ENCODE data around the gene EXOC7.

EXOC7 gene

DNA sequence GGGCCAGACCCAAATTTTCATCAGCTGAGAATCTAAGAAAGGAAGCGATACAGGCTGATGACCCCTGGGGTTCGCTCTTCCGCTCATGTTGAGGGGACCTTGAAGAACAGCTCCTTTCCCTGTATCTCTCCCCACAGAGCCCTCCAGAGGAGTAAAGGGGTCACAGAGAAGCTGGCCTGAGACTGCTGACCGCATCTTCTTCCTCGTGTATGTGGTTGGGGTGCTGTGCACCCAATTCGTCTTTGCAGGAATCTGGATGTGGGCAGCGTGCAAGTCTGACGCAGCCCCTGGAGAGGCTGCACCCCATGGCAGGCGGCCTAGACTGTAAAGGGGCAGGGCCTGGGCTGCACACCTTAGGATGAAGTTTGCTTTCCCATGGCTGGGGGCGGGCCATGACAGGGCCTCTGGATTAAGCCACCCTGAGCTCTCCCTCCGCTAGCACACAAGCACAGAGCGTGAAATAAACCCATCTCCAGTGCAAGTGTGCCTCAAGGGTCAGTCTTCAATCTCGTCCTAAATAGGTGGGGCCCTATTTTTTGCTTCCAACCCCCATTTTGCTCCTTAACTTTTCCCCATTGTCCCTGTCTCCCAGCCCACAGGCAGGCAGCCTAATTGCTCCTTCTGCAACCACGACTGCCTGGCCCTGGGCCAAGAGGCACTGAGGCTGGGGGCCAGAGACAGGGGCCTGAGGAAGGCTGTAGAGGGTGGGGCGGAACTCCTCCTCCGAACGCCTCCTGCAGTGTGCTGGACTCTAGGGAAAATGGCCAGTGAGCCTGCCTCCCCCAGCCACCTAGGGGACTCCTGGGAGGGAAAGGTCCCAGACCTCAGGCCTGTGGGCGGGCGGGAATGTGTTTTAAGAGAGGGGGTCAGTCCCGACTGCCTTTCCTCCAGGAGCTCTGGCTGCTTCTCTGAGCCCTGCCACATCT, 21.0 kb downstream of the EXOC7 start:
- H3K4me2 ChIP-seq (ENCODE audit: insufficient read depth, low read length): no peak overlapping the region
- TF ChIP-seq EZH2 (IDR thresholded peaks at IDR 0.05; ENCODE audit: borderline replicate concordance, low read depth, low read length, severe bottlenecking): no peak
- TF ChIP-seq, protein P1, sequence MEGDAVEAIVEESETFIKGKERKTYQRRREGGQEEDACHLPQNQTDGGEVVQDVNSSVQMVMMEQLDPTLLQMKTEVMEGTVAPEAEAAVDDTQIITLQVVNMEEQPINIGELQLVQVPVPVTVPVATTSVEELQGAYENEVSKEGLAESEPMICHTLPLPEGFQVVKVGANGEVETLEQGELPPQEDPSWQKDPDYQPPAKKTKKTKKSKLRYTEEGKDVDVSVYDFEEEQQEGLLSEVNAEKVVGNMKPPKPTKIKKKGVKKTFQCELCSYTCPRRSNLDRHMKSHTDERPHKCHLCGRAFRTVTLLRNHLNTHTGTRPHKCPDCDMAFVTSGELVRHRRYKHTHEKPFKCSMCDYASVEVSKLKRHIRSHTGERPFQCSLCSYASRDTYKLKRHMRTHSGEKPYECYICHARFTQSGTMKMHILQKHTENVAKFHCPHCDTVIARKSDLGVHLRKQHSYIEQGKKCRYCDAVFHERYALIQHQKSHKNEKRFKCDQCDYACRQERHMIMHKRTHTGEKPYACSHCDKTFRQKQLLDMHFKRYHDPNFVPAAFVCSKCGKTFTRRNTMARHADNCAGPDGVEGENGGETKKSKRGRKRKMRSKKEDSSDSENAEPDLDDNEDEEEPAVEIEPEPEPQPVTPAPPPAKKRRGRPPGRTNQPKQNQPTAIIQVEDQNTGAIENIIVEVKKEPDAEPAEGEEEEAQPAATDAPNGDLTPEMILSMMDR (IDR thresholded peaks at IDR 0.05; ENCODE audit: borderline replicate concordance, extremely low read depth, low read length, poor library complexity, severe bottlenecking): no peak
- DNase-seq (no peak), ATAC-seq (ENCODE audit: insufficient read depth, low read depth) (no peak)
- H3K79me2 ChIP-seq (ENCODE audit: insufficient read depth, low read length): no peaks in the 10 kb centered on the region
- H3K27ac ChIP-seq (ENCODE audit: low read length): no peak overlapping the region
- H3K4me1 ChIP-seq (ENCODE audit: insufficient read depth, low read length): peaks cover 10% of the 10 kb centered on the region
- no peaks in the 10 kb centered on the region for H3K27me3 ChIP-seq (ENCODE audit: insufficient read depth, low read length, poor library complexity)
- H3K36me3 ChIP-seq (ENCODE audit: insufficient read depth, low read length): peaks cover 50% of the 10 kb centered on the region
- no peaks in the 10 kb centered on the region for H3K9me3 ChIP-seq (ENCODE audit: insufficient read depth, low read length, severe bottlenecking)
- H3K9ac ChIP-seq (ENCODE audit: low read depth, low read length): no peak overlapping the region
- no peak overlapping the region for H3K4me3 ChIP-seq (ENCODE audit: low read depth in 1 of 2, low read length in 2 of 2)
- H4K20me1 ChIP-seq (ENCODE audit: insufficient read depth, low read length): no peaks in the 10 kb centered on the region; the same call in 1 of the 2 replicates
- no peak overlapping the region for H2AFZ ChIP-seq (ENCODE audit: low read depth, low read length)

DNA sequence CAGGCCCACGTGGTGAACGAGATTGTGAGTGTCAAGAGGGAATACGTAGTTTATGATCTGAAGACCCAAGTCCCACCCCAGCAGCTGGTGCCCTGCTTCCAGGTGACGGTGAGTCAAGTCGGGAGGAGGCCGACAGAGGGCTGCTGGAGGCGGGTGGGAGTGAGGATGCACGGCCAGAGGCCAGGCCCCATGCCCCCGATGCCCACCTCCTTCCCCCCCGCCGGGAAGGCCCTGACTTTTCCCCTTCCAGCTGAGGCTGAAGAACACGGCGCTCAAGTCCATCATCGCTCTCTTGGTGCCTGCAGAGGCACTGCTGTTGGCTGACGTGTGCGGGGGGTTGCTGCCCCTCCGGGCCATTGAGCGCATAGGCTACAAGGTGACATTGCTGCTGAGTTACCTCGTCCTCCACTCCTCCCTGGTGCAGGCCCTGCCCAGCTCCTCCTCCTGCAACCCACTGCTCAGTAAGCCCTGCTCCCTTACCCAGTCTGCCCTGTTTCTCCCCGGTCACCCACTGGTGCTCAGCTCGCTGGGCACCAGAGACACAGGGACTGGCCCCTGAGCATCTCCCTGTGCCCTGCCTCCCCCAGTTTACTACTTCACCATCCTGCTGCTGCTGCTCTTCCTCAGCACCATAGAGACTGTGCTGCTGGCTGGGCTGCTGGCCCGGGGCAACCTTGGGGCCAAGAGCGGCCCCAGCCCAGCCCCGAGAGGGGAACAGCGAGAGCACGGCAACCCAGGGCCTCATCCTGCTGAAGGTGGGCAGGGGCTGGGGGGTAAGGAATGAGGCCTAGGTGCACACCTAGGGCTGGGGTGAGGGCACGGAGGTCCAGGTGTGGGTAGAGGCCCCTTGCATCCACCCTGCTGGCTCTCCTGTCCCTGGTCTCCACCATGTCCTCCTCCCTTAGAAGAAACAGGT, 22.0 kb downstream of the EXOC7 start:
- Histone ChIP-seq H3K4me1 (ENCODE audit: insufficient read depth, low read length) (peaks cover 10% of the 10 kb centered on the region), H3K4me2 (ENCODE audit: insufficient read depth, low read length) (no peak overlapping the region), H2AFZ (ENCODE audit: low read depth, low read length) (no peak overlapping the region), H3K9ac (ENCODE audit: low read depth, low read length) (no peak overlapping the region), H4K20me1 (ENCODE audit: insufficient read depth, low read length) (no peaks in the 10 kb centered on the region; the same call in 1 of the 2 replicates), H3K4me3 (ENCODE audit: low read depth in 1 of 2, low read length in 2 of 2) (no peak overlapping the region), H3K27ac (ENCODE audit: low read length) (no peak overlapping the region), H3K79me2 (ENCODE audit: insufficient read depth, low read length) (no peaks in the 10 kb centered on the region), H3K27me3 (ENCODE audit: insufficient read depth, low read length, poor library complexity) (no peaks in the 10 kb centered on the region), H3K36me3 (ENCODE audit: insufficient read depth, low read length) (peaks cover 39% of the 10 kb centered on the region), H3K9me3 (ENCODE audit: insufficient read depth, low read length, severe bottlenecking) (no peaks in the 10 kb centered on the region)
- DNase-seq (no peak), ATAC-seq (ENCODE audit: insufficient read depth, low read depth) (no peak)
- no peak for TF ChIP-seq EZH2 (IDR thresholded peaks at IDR 0.05; ENCODE audit: borderline replicate concordance, low read depth, low read length, severe bottlenecking)
- TF ChIP-seq, protein P1 (IDR thresholded peaks at IDR 0.05; ENCODE audit: borderline replicate concordance, extremely low read depth, low read length, poor library complexity, severe bottlenecking): no peak

DNA sequence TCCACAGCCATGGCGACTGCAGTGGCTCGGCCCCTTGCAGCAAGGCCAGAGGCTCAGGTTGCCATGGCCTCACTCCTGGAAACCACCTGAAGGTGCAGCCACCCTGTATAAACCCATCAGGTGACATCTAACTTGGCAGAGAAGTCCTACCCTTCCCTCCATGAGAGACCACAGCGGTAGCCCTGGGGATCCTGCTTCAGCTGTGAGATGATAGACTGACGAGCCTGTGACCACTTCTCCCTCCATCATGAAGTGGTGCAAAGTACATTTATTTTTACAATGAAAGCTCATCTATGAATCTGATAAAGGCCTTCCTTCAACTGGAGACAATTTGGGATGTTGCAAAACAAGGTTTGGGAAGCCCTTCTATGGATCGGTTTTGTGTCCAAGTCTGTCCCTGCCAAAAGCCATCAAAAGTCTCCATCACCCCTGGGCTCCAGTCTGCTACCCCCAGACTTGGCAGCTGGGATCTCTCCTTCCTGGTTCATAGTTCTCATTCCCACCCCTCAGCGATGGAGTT, 22.8 kb downstream of the EXOC7 start:
- Histone ChIP-seq H3K9me3 (ENCODE audit: insufficient read depth, low read length, severe bottlenecking) (no peaks in the 10 kb centered on the region), H3K27me3 (ENCODE audit: insufficient read depth, low read length, poor library complexity) (no peaks in the 10 kb centered on the region), H3K9ac (ENCODE audit: low read depth, low read length) (no peak overlapping the region), H2AFZ (ENCODE audit: low read depth, low read length) (no peak overlapping the region), H3K4me1 (ENCODE audit: insufficient read depth, low read length) (peaks cover 10% of the 10 kb centered on the region), H3K27ac (ENCODE audit: low read length) (no peak overlapping the region), H3K4me3 (ENCODE audit: low read depth in 1 of 2, low read length in 2 of 2) (no peak overlapping the region), H4K20me1 (ENCODE audit: insufficient read depth, low read length) (no peaks in the 10 kb centered on the region; the same call in 1 of the 2 replicates), H3K36me3 (ENCODE audit: insufficient read depth, low read length) (peaks cover 34% of the 10 kb centered on the region), H3K4me2 (ENCODE audit: insufficient read depth, low read length) (no peak overlapping the region), H3K79me2 (ENCODE audit: insufficient read depth, low read length) (no peaks in the 10 kb centered on the region)
- TF ChIP-seq, protein P1 (IDR thresholded peaks at IDR 0.05; ENCODE audit: borderline replicate concordance, extremely low read depth, low read length, poor library complexity, severe bottlenecking): no peak
- TF ChIP-seq EZH2 (IDR thresholded peaks at IDR 0.05; ENCODE audit: borderline replicate concordance, low read depth, low read length, severe bottlenecking): no peak
- ATAC-seq (ENCODE audit: insufficient read depth, low read depth) (peak; percentile 6; the same call in 2 of the 3 replicates), DNase-seq (no peak)
